DOHH2 (cell line): ENCODE results near the gene FAM234B.

Source experiments
- EZH2phosphoT487 ChIP-seq: fragments of 200-600 bp; sonication (generic); IDR thresholded peaks from 2 replicates; pipeline ENCODE4 v1.6.1; 2017; ENCODE audit warnings: borderline replicate concordance, mild to moderate bottlenecking, antibody characterized with exemption, low read length, moderate library complexity, mixed read lengths
- TF ChIP-seq, protein P1 (sequence below): fragments of 200-600 bp; sonication (generic); IDR thresholded peaks from one replicate; pipeline ENCODE4 v1.5.1; 2014; ENCODE audit warnings: antibody characterized with exemption, mild to moderate bottlenecking, low read depth, low read length; ENCODE audit not compliant: poor library complexity, severe bottlenecking

DNA sequence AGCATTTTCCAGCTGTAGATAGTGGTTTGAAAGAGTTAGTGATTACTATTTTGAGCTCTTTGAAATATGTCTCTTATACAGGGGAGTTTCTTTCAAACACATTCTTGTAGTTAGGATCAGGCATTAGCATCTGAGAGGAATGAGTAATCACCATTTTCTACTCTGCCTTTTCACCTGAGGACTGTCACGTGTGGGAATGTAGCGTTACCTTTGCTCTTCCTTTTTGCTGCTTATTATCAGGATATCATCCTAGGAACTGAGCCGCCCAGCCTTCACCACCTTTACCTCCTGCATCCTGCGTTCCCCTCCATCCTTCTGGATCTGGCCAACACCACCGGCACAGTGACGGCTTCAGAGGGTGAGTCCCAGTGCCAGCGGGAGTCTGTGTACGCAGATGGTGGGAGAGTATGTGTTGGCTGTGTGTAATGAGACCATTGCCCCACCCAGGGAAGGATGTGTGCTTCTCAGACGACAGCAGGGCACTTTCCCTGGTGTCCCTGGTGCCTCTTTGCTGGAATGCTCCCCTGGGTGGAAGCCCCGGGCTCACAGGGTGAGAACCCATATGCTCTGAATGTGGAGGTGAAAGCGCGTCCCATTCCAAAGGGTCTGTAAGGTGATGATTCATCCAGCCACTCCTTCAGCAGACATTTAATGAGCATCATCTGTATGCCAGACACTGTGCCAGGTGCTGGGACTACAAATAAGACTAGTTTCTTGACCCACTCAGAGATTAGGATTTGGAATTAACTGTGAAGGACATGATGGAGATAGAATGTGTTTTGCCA is 31.8 kb downstream of the FAM234B start:
- TF ChIP-seq, protein P1, sequence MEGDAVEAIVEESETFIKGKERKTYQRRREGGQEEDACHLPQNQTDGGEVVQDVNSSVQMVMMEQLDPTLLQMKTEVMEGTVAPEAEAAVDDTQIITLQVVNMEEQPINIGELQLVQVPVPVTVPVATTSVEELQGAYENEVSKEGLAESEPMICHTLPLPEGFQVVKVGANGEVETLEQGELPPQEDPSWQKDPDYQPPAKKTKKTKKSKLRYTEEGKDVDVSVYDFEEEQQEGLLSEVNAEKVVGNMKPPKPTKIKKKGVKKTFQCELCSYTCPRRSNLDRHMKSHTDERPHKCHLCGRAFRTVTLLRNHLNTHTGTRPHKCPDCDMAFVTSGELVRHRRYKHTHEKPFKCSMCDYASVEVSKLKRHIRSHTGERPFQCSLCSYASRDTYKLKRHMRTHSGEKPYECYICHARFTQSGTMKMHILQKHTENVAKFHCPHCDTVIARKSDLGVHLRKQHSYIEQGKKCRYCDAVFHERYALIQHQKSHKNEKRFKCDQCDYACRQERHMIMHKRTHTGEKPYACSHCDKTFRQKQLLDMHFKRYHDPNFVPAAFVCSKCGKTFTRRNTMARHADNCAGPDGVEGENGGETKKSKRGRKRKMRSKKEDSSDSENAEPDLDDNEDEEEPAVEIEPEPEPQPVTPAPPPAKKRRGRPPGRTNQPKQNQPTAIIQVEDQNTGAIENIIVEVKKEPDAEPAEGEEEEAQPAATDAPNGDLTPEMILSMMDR, result no peak
- TF ChIP-seq EZH2phosphoT487, result no peak
